ENCODE data around the gene UBL4B.

UBL4B gene

GRCh38 chr1:110159168-110159567 lies 46.9 kb downstream of the UBL4B start:
- no peak for TF ChIP-seq CTCF (conservative IDR thresholded peaks at IDR 0.05; ENCODE audit: control insufficient read depth, insufficient read depth, low read depth, low read length)
- no peak for DNase-seq (ENCODE audit: low read depth)

GRCh38 chr1:110160538-110161100 lies 48.4 kb downstream of the UBL4B start:
- no peak for DNase-seq (ENCODE audit: low read depth)
- no peak for TF ChIP-seq CTCF (conservative IDR thresholded peaks at IDR 0.05; ENCODE audit: control insufficient read depth, insufficient read depth, low read depth, low read length)
- no peak overlapping the region for H3K4me3 ChIP-seq (ENCODE audit: control insufficient read depth, low read depth, low read length)

More at GRCh38 chr1:110159168-110159567, 46.9 kb downstream of the UBL4B start:
- no peak overlapping the region for H3K4me3 ChIP-seq (ENCODE audit: control insufficient read depth, low read depth, low read length)

- no peak for TF ChIP-seq CTCF (conservative IDR thresholded peaks at IDR 0.05; ENCODE audit: control insufficient read depth, insufficient read depth, low read depth, low read length)
- H3K4me3 ChIP-seq (ENCODE audit: control insufficient read depth, low read depth, low read length) = no peak overlapping the region
- no peak for DNase-seq (ENCODE audit: low read depth)
Observed at GRCh38 chr1:110161165-110161564, 48.9 kb downstream of the UBL4B start.

GRCh38 chr1:110161849-110162248 lies 49.6 kb downstream of the UBL4B start:
- no peak overlapping the region for H3K4me3 ChIP-seq (ENCODE audit: control insufficient read depth, low read depth, low read length)
- no peak for TF ChIP-seq CTCF (conservative IDR thresholded peaks at IDR 0.05; ENCODE audit: control insufficient read depth, insufficient read depth, low read depth, low read length)
- DNase-seq (ENCODE audit: low read depth) = no peak
